ENCODE measurements around the gene RYR3.

RYR3 gene

GRCh38 chr15:33393546-33393945 lies 82.8 kb downstream of the RYR3 start:
- DNase-seq = no peak

GRCh38 chr15:33395321-33395720 lies 84.6 kb downstream of the RYR3 start:
- DNase-seq = no peak

GRCh38 chr15:33395846-33396245 lies 85.1 kb downstream of the RYR3 start:
- no peak for DNase-seq

- no peak for DNase-seq
These were observed 85.7 kb downstream of the RYR3 start for GRCh38 chr15:33396475-33396874.

GRCh38 chr15:33398555-33398954 lies 87.8 kb downstream of the RYR3 start:
- DNase-seq = no peak

- no peak for DNase-seq
These were observed 90.2 kb downstream of the RYR3 start for GRCh38 chr15:33400941-33401340.

- no peak for DNase-seq
These were observed 91.8 kb downstream of the RYR3 start for GRCh38 chr15:33402600-33402999.

- no peak for DNase-seq
These were observed 94.3 kb downstream of the RYR3 start for GRCh38 chr15:33405096-33405495.

GRCh38 chr15:33411596-33412540 lies 101.1 kb downstream of the RYR3 start:
- DNase-seq = no peak

GRCh38 chr15:33419701-33420100 lies 108.9 kb downstream of the RYR3 start:
- no peak for DNase-seq

GRCh38 chr15:33424025-33424424 lies 113.3 kb downstream of the RYR3 start:
- DNase-seq = no peak

GRCh38 chr15:33425142-33425541 lies 114.4 kb downstream of the RYR3 start:
- DNase-seq = no peak

GRCh38 chr15:33430577-33430976 lies 119.8 kb downstream of the RYR3 start:
- no peak for DNase-seq

- no peak for DNase-seq
These were observed 123.1 kb downstream of the RYR3 start for GRCh38 chr15:33433821-33434220.

GRCh38 chr15:33438396-33438795 lies 127.6 kb downstream of the RYR3 start:
- no peak for DNase-seq

GRCh38 chr15:33440900-33441299 lies 130.1 kb downstream of the RYR3 start:
- no peak for DNase-seq

- DNase-seq = no peak
These were observed 131.7 kb downstream of the RYR3 start for GRCh38 chr15:33442449-33442848.

GRCh38 chr15:33443708-33444107 lies 132.9 kb downstream of the RYR3 start:
- no peak for DNase-seq

- no peak for DNase-seq
These were observed 135.2 kb downstream of the RYR3 start for GRCh38 chr15:33445984-33446383.

- DNase-seq = no peak
These were observed 137.4 kb downstream of the RYR3 start for GRCh38 chr15:33448151-33448550.

- no peak for DNase-seq
These were observed 138.3 kb downstream of the RYR3 start for GRCh38 chr15:33448961-33449606.

GRCh38 chr15:33449810-33450209 lies 139.0 kb downstream of the RYR3 start:
- DNase-seq = no peak

GRCh38 chr15:33451385-33451784 lies 140.6 kb downstream of the RYR3 start:
- DNase-seq = no peak

GRCh38 chr15:33453761-33454160 lies 143.0 kb downstream of the RYR3 start:
- DNase-seq = no peak

Data from T-helper 9 cell (primary cell).